ENCODE results near the gene NELFCD.
"Not testable (repeated sequence)": the region's sequence is repeated elsewhere in the genome, so short reads cannot be mapped to it uniquely, and the experiment has no call there.

The NELFCD gene

GRCh38 chr20:58953050-58953449, 28.0 kb upstream of the NELFCD start:
- H3K36me3 ChIP-seq (ENCODE audit: control insufficient read depth, insufficient read depth, low read length): no peaks in the 10 kb centered on the region
- no peaks in the 10 kb centered on the region for H3K9me3 ChIP-seq (ENCODE audit: control insufficient read depth, low read length)
- H3K4me3 ChIP-seq (ENCODE audit: extremely low read depth, insufficient read depth, low read length, poor library complexity, severe bottlenecking): no peak overlapping the region
- H3K27ac ChIP-seq (ENCODE audit: low read depth, low read length, severe bottlenecking): no peak overlapping the region
- H3K4me1 ChIP-seq (ENCODE audit: control insufficient read depth, insufficient read depth, low read length, poor library complexity, severe bottlenecking): no peaks in the 10 kb centered on the region

GRCh38 chr20:58956078-58956477, 25.0 kb upstream of the NELFCD start:
- Histone ChIP-seq H3K4me1 (ENCODE audit: control insufficient read depth, insufficient read depth, low read length, poor library complexity, severe bottlenecking) (no peaks in the 10 kb centered on the region), H3K36me3 (ENCODE audit: control insufficient read depth, insufficient read depth, low read length) (no peaks in the 10 kb centered on the region), H3K4me3 (ENCODE audit: extremely low read depth, insufficient read depth, low read length, poor library complexity, severe bottlenecking) (no peak overlapping the region), H3K27ac (ENCODE audit: low read depth, low read length, severe bottlenecking) (no peak overlapping the region), H3K9me3 (ENCODE audit: control insufficient read depth, low read length) (no peaks in the 10 kb centered on the region)
- 88 to 96% methylated on average over 1 to 7 of the region's 8 CpGs for WGBS, 2 experiments (ENCODE audit: insufficient coverage in 2 of 2)

- no peaks in the 10 kb centered on the region for H3K4me1 ChIP-seq (ENCODE audit: control insufficient read depth, insufficient read depth, low read length, poor library complexity, severe bottlenecking)
- H3K27ac ChIP-seq (ENCODE audit: low read depth, low read length, severe bottlenecking): no peak overlapping the region
- peaks cover 3% of the 10 kb centered on the region for H3K9me3 ChIP-seq (ENCODE audit: control insufficient read depth, low read length)
- no peaks in the 10 kb centered on the region for H3K36me3 ChIP-seq (ENCODE audit: control insufficient read depth, insufficient read depth, low read length)
- no peak overlapping the region for H3K4me3 ChIP-seq (ENCODE audit: extremely low read depth, insufficient read depth, low read length, poor library complexity, severe bottlenecking)
- 90 to 93% methylated on average over 3 to 4 of the region's 6 CpGs for WGBS, 2 experiments (ENCODE audit: insufficient coverage in 2 of 2)
These were observed 21.4 kb upstream of the NELFCD start for GRCh38 chr20:58959652-58960051.

GRCh38 chr20:58963060-58963584, 17.9 kb upstream of the NELFCD start:
- Histone ChIP-seq H3K9me3 (ENCODE audit: control insufficient read depth, low read length) (peaks cover 3% of the 10 kb centered on the region), H3K4me1 (ENCODE audit: control insufficient read depth, insufficient read depth, low read length, poor library complexity, severe bottlenecking) (no peaks in the 10 kb centered on the region), H3K4me3 (ENCODE audit: extremely low read depth, insufficient read depth, low read length, poor library complexity, severe bottlenecking) (no peak overlapping the region), H3K36me3 (ENCODE audit: control insufficient read depth, insufficient read depth, low read length) (no peaks in the 10 kb centered on the region), H3K27ac (ENCODE audit: low read depth, low read length, severe bottlenecking) (peak overlapping the region; percentile 29)
- WGBS, 2 experiments (ENCODE audit: insufficient coverage in 2 of 2): 77 to 79% methylated on average over 3 of the region's 8 CpGs

- not testable (repeated sequence) for H3K4me1 ChIP-seq (ENCODE audit: control insufficient read depth, insufficient read depth, low read length, poor library complexity, severe bottlenecking)
These were observed 17.1 kb upstream of the NELFCD start for GRCh38 chr20:58963922-58964321.

GRCh38 chr20:58965270-58966064, 15.6 kb upstream of the NELFCD start:
- 76 to 81% methylated on average over 12 to 13 of the region's 14 CpGs for WGBS, 2 experiments (ENCODE audit: insufficient coverage in 2 of 2)
- no peaks in the 10 kb centered on the region for H3K36me3 ChIP-seq (ENCODE audit: control insufficient read depth, insufficient read depth, low read length)
- H3K4me1 ChIP-seq (ENCODE audit: control insufficient read depth, insufficient read depth, low read length, poor library complexity, severe bottlenecking): no peaks in the 10 kb centered on the region
- H3K27ac ChIP-seq (ENCODE audit: low read depth, low read length, severe bottlenecking): no peak overlapping the region
- H3K4me3 ChIP-seq (ENCODE audit: extremely low read depth, insufficient read depth, low read length, poor library complexity, severe bottlenecking): no peak overlapping the region
- peaks cover 12% of the 10 kb centered on the region for H3K9me3 ChIP-seq (ENCODE audit: control insufficient read depth, low read length)

More at GRCh38 chr20:58963922-58964321, 17.1 kb upstream of the NELFCD start:
- 98 to 100% methylated on average over 1 to 5 of the region's 5 CpGs for WGBS, 2 experiments (ENCODE audit: insufficient coverage in 2 of 2)
- H3K27ac ChIP-seq (ENCODE audit: low read depth, low read length, severe bottlenecking); H3K9me3 ChIP-seq (ENCODE audit: control insufficient read depth, low read length); H3K36me3 ChIP-seq (ENCODE audit: control insufficient read depth, insufficient read depth, low read length); H3K4me3 ChIP-seq (ENCODE audit: extremely low read depth, insufficient read depth, low read length, poor library complexity, severe bottlenecking): not testable (repeated sequence)

- Histone ChIP-seq H3K27ac (ENCODE audit: low read depth, low read length, severe bottlenecking) (no peak overlapping the region), H3K36me3 (ENCODE audit: control insufficient read depth, insufficient read depth, low read length) (no peaks in the 10 kb centered on the region), H3K4me3 (ENCODE audit: extremely low read depth, insufficient read depth, low read length, poor library complexity, severe bottlenecking) (no peak overlapping the region), H3K9me3 (ENCODE audit: control insufficient read depth, low read length) (peaks cover 8% of the 10 kb centered on the region), H3K4me1 (ENCODE audit: control insufficient read depth, insufficient read depth, low read length, poor library complexity, severe bottlenecking) (no peaks in the 10 kb centered on the region)
- WGBS, 2 experiments (ENCODE audit: insufficient coverage in 2 of 2): 87 to 90% methylated on average over 9 to 10 of the region's 10 CpGs
These were observed 13.2 kb upstream of the NELFCD start for GRCh38 chr20:58967652-58968429.

- H3K4me3 ChIP-seq (ENCODE audit: extremely low read depth, insufficient read depth, low read length, poor library complexity, severe bottlenecking): no peak overlapping the region
- no peak overlapping the region for H3K27ac ChIP-seq (ENCODE audit: low read depth, low read length, severe bottlenecking)
- 80% methylated on average over 1 of the region's 2 CpGs; no CpG with 5 or more reads in 1 of the 2 experiments for WGBS, 2 experiments (ENCODE audit: insufficient coverage in 2 of 2)
- H3K4me1 ChIP-seq (ENCODE audit: control insufficient read depth, insufficient read depth, low read length, poor library complexity, severe bottlenecking): no peaks in the 10 kb centered on the region
- H3K9me3 ChIP-seq (ENCODE audit: control insufficient read depth, low read length): peaks cover 8% of the 10 kb centered on the region
- no peaks in the 10 kb centered on the region for H3K36me3 ChIP-seq (ENCODE audit: control insufficient read depth, insufficient read depth, low read length)
These were observed 11.6 kb upstream of the NELFCD start for GRCh38 chr20:58969439-58969838.

- no peaks in the 10 kb centered on the region for H3K36me3 ChIP-seq (ENCODE audit: control insufficient read depth, insufficient read depth, low read length)
- no peaks in the 10 kb centered on the region for H3K4me1 ChIP-seq (ENCODE audit: control insufficient read depth, insufficient read depth, low read length, poor library complexity, severe bottlenecking)
- no peak overlapping the region for H3K27ac ChIP-seq (ENCODE audit: low read depth, low read length, severe bottlenecking)
- WGBS, 2 experiments (ENCODE audit: insufficient coverage in 2 of 2): no CpG with 5 or more reads among the region's 1 CpG
- no peak overlapping the region for H3K4me3 ChIP-seq (ENCODE audit: extremely low read depth, insufficient read depth, low read length, poor library complexity, severe bottlenecking)
- H3K9me3 ChIP-seq (ENCODE audit: control insufficient read depth, low read length): peaks cover 8% of the 10 kb centered on the region
These were observed 10.9 kb upstream of the NELFCD start for GRCh38 chr20:58970146-58970545.

- no peak overlapping the region for H3K27ac ChIP-seq (ENCODE audit: low read depth, low read length, severe bottlenecking)
- H3K9me3 ChIP-seq (ENCODE audit: control insufficient read depth, low read length): peaks cover 8% of the 10 kb centered on the region
- H3K36me3 ChIP-seq (ENCODE audit: control insufficient read depth, insufficient read depth, low read length): no peaks in the 10 kb centered on the region
- no peak overlapping the region for H3K4me3 ChIP-seq (ENCODE audit: extremely low read depth, insufficient read depth, low read length, poor library complexity, severe bottlenecking)
- H3K4me1 ChIP-seq (ENCODE audit: control insufficient read depth, insufficient read depth, low read length, poor library complexity, severe bottlenecking): no peaks in the 10 kb centered on the region
- 77 to 80% methylated on average over 5 of the region's 6 CpGs for WGBS, 2 experiments (ENCODE audit: insufficient coverage in 2 of 2)
These were observed 9.6 kb upstream of the NELFCD start for GRCh38 chr20:58971429-58971828.

GRCh38 chr20:58973179-58973578, 7.9 kb upstream of the NELFCD start:
- 94 to 97% methylated on average over 4 of the region's 4 CpGs for WGBS, 2 experiments (ENCODE audit: insufficient coverage in 2 of 2)
- no peak overlapping the region for H3K27ac ChIP-seq (ENCODE audit: low read depth, low read length, severe bottlenecking)
- no peaks in the 10 kb centered on the region for H3K36me3 ChIP-seq (ENCODE audit: control insufficient read depth, insufficient read depth, low read length)
- no peaks in the 10 kb centered on the region for H3K4me1 ChIP-seq (ENCODE audit: control insufficient read depth, insufficient read depth, low read length, poor library complexity, severe bottlenecking)
- peaks cover 8% of the 10 kb centered on the region for H3K9me3 ChIP-seq (ENCODE audit: control insufficient read depth, low read length)
- H3K4me3 ChIP-seq (ENCODE audit: extremely low read depth, insufficient read depth, low read length, poor library complexity, severe bottlenecking): no peak overlapping the region
